WTC11 (cell line): ENCODE results near the gene SEC24A.

ENCODE experiments used
- CREM ChIP-seq: sonication (generic); formaldehyde crosslinking; IDR thresholded peaks from 2 replicates; pipeline ENCODE4 v1.8.1; 2022; ENCODE audit warnings: mild to moderate bottlenecking, missing genetic modification reagents, moderate library complexity
- JUN ChIP-seq: sonication (generic); formaldehyde crosslinking; IDR thresholded peaks from 2 replicates; pipeline ENCODE4 v1.8.0; 2023; ENCODE audit warnings: mild to moderate bottlenecking, missing genetic modification reagents
- NFYB ChIP-seq: sonication (generic); formaldehyde crosslinking; conservative IDR thresholded peaks from 2 replicates; pipeline ENCODE4 v1.8.0; 2022; ENCODE audit warnings: low read depth, missing genetic modification reagents
- TP53 ChIP-seq: sonication (generic); formaldehyde crosslinking; IDR thresholded peaks from 2 replicates; pipeline ENCODE4 v1.8.1; 2023; ENCODE audit warnings: mild to moderate bottlenecking, missing genetic modification reagents
- ZNF121 ChIP-seq: sonication (generic); formaldehyde crosslinking; IDR thresholded peaks from 2 replicates; pipeline ENCODE4 v1.8.0; 2023; ENCODE audit warnings: missing genetic modification reagents
- ZNF416 ChIP-seq: fragments of 250-450 bp; sonication (Bioruptor Pico); IDR thresholded peaks from 2 replicates; pipeline ENCODE4 v1.9.0; 2021; ENCODE audit warnings: mild to moderate bottlenecking, inconsistent platforms
- TF ChIP-seq, protein P1 (sequence below): sonication (generic); formaldehyde crosslinking; IDR thresholded peaks from 2 replicates; pipeline ENCODE4 v1.8.1; 2022; ENCODE audit warnings: low read depth, missing genetic modification reagents, borderline replicate concordance
- TF ChIP-seq, protein P2 (sequence below): fragments of 200-600 bp; IDR thresholded peaks from 2 replicates; pipeline ENCODE4 v1.8.0; 2022; ENCODE audit warnings: antibody characterized with exemption
- TF ChIP-seq, protein P3 (sequence below): sonication (generic); formaldehyde crosslinking; IDR thresholded peaks from 2 replicates; pipeline ENCODE4 v1.8.1; 2023; ENCODE audit warnings: mild to moderate bottlenecking, missing genetic modification reagents
- TF ChIP-seq, protein P4 (sequence below): sonication (generic); formaldehyde crosslinking; IDR thresholded peaks from 2 replicates; pipeline ENCODE4 v1.8.1; 2023; ENCODE audit warnings: mild to moderate bottlenecking, missing genetic modification reagents, moderate library complexity
- TF ChIP-seq, protein P5 (sequence below): fragments of 250-450 bp; sonication (Bioruptor Pico); IDR thresholded peaks from 2 replicates; pipeline ENCODE4 v1.8.0; 2021; ENCODE audit warnings: mild to moderate bottlenecking

DNA sequence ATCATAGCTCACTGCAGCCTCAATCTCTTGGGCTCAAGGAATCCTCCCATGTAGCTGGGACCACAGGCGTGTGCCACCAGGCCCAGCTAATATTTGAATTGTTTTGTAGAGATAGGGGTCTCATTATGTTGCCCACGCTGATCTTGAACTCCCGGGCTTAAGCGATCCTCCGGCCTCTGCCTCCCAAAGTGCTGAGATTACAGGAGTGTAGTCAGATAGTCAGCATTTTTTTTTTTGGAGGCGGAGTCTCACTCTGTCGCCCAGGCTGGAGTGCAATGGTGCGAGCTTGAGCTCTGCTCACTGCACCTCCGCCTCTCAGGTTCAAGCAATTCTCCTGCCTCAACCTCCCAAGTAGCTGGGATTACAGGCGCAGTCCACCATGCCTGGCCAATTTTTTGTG is 14.4 kb upstream of the SEC24A start:
- TF ChIP-seq, protein P1, sequence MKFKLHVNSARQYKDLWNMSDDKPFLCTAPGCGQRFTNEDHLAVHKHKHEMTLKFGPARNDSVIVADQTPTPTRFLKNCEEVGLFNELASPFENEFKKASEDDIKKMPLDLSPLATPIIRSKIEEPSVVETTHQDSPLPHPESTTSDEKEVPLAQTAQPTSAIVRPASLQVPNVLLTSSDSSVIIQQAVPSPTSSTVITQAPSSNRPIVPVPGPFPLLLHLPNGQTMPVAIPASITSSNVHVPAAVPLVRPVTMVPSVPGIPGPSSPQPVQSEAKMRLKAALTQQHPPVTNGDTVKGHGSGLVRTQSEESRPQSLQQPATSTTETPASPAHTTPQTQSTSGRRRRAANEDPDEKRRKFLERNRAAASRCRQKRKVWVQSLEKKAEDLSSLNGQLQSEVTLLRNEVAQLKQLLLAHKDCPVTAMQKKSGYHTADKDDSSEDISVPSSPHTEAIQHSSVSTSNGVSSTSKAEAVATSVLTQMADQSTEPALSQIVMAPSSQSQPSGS: no peak
- TF ChIP-seq ZNF416 (CRISPR knock-in tag) (no peak), CREM (CRISPR knock-in tag) (no peak), NFYB (CRISPR knock-in tag) (no peak), TP53 (no peak), ZNF121 (CRISPR knock-in tag) (no peak), JUN (CRISPR knock-in tag) (no peak)
- TF ChIP-seq, protein P2, sequence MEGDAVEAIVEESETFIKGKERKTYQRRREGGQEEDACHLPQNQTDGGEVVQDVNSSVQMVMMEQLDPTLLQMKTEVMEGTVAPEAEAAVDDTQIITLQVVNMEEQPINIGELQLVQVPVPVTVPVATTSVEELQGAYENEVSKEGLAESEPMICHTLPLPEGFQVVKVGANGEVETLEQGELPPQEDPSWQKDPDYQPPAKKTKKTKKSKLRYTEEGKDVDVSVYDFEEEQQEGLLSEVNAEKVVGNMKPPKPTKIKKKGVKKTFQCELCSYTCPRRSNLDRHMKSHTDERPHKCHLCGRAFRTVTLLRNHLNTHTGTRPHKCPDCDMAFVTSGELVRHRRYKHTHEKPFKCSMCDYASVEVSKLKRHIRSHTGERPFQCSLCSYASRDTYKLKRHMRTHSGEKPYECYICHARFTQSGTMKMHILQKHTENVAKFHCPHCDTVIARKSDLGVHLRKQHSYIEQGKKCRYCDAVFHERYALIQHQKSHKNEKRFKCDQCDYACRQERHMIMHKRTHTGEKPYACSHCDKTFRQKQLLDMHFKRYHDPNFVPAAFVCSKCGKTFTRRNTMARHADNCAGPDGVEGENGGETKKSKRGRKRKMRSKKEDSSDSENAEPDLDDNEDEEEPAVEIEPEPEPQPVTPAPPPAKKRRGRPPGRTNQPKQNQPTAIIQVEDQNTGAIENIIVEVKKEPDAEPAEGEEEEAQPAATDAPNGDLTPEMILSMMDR: no peak
- TF ChIP-seq, protein P3, sequence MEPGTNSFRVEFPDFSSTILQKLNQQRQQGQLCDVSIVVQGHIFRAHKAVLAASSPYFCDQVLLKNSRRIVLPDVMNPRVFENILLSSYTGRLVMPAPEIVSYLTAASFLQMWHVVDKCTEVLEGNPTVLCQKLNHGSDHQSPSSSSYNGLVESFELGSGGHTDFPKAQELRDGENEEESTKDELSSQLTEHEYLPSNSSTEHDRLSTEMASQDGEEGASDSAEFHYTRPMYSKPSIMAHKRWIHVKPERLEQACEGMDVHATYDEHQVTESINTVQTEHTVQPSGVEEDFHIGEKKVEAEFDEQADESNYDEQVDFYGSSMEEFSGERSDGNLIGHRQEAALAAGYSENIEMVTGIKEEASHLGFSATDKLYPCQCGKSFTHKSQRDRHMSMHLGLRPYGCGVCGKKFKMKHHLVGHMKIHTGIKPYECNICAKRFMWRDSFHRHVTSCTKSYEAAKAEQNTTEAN (CRISPR knock-in tag): no peak
- TF ChIP-seq, protein P4, sequence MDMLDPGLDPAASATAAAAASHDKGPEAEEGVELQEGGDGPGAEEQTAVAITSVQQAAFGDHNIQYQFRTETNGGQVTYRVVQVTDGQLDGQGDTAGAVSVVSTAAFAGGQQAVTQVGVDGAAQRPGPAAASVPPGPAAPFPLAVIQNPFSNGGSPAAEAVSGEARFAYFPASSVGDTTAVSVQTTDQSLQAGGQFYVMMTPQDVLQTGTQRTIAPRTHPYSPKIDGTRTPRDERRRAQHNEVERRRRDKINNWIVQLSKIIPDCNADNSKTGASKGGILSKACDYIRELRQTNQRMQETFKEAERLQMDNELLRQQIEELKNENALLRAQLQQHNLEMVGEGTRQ: no peak
- TF ChIP-seq, protein P5, sequence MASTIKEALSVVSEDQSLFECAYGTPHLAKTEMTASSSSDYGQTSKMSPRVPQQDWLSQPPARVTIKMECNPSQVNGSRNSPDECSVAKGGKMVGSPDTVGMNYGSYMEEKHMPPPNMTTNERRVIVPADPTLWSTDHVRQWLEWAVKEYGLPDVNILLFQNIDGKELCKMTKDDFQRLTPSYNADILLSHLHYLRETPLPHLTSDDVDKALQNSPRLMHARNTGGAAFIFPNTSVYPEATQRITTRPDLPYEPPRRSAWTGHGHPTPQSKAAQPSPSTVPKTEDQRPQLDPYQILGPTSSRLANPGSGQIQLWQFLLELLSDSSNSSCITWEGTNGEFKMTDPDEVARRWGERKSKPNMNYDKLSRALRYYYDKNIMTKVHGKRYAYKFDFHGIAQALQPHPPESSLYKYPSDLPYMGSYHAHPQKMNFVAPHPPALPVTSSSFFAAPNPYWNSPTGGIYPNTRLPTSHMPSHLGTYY (CRISPR knock-in tag): no peak
